ENCODE data around the gene PLAC8L1.

The PLAC8L1 gene

GRCh38 chr5:146059460-146060220, 45.7 kb downstream of the PLAC8L1 start:
- H3K27ac ChIP-seq: no peak overlapping the region
- no peak for DNase-seq
- no peaks in the 10 kb centered on the region for H3K27me3 ChIP-seq (ENCODE audit: insufficient read depth, low read depth, severe bottlenecking)
- H3K9me3 ChIP-seq (ENCODE audit: severe bottlenecking): no peaks in the 10 kb centered on the region
- H3K36me3 ChIP-seq: no peaks in the 10 kb centered on the region
- H3K4me3 ChIP-seq (ENCODE audit: low read depth, low read length): no peak overlapping the region
- no peak for TF ChIP-seq CTCF (IDR thresholded peaks at IDR 0.05; ENCODE audit: low read depth, low read length)

- no peak for DNase-seq
- no peaks in the 10 kb centered on the region for H3K36me3 ChIP-seq
- no peaks in the 10 kb centered on the region for H3K9me3 ChIP-seq (ENCODE audit: severe bottlenecking)
- H3K27ac ChIP-seq: no peak overlapping the region
- TF ChIP-seq CTCF (IDR thresholded peaks at IDR 0.05; ENCODE audit: low read depth, low read length): no peak
- no peaks in the 10 kb centered on the region for H3K27me3 ChIP-seq (ENCODE audit: insufficient read depth, low read depth, severe bottlenecking)
- no peak overlapping the region for H3K4me3 ChIP-seq (ENCODE audit: low read depth, low read length)
These were observed 49.9 kb downstream of the PLAC8L1 start for GRCh38 chr5:146055432-146055831.

- DNase-seq: peak; percentile 27
- Histone ChIP-seq H3K27me3 (ENCODE audit: insufficient read depth, low read depth, severe bottlenecking) (no peaks in the 10 kb centered on the region), H3K27ac (no peak overlapping the region)
These were observed 52.6 kb downstream of the PLAC8L1 start for GRCh38 chr5:146052780-146053179.

GRCh38 chr5:146051678-146052077, 53.7 kb downstream of the PLAC8L1 start:
- no peak overlapping the region for H3K4me3 ChIP-seq (ENCODE audit: low read depth, low read length)
- no peaks in the 10 kb centered on the region for H3K36me3 ChIP-seq
- no peaks in the 10 kb centered on the region for H3K27me3 ChIP-seq (ENCODE audit: insufficient read depth, low read depth, severe bottlenecking)
- H3K27ac ChIP-seq: no peak overlapping the region
- H3K9me3 ChIP-seq (ENCODE audit: severe bottlenecking): no peaks in the 10 kb centered on the region
- DNase-seq: no peak
- TF ChIP-seq CTCF (IDR thresholded peaks at IDR 0.05; ENCODE audit: low read depth, low read length): no peak

More at GRCh38 chr5:146052780-146053179, 52.6 kb downstream of the PLAC8L1 start:
- H3K9me3 ChIP-seq (ENCODE audit: severe bottlenecking): no peaks in the 10 kb centered on the region
- H3K36me3 ChIP-seq: no peaks in the 10 kb centered on the region
- TF ChIP-seq CTCF (IDR thresholded peaks at IDR 0.05; ENCODE audit: low read depth, low read length): peak; percentile 40; the same call in 1 of the 2 replicates
- H3K4me3 ChIP-seq (ENCODE audit: low read depth, low read length): no peak overlapping the region

GRCh38 chr5:146050086-146050485, 55.3 kb downstream of the PLAC8L1 start:
- Histone ChIP-seq H3K4me3 (ENCODE audit: low read depth, low read length) (no peak overlapping the region), H3K27ac (no peak overlapping the region), H3K9me3 (ENCODE audit: severe bottlenecking) (no peaks in the 10 kb centered on the region), H3K27me3 (ENCODE audit: insufficient read depth, low read depth, severe bottlenecking) (no peaks in the 10 kb centered on the region), H3K36me3 (no peaks in the 10 kb centered on the region)
- no peak for TF ChIP-seq CTCF (IDR thresholded peaks at IDR 0.05; ENCODE audit: low read depth, low read length)
- no peak for DNase-seq

GRCh38 chr5:146049704-146050026, 55.7 kb downstream of the PLAC8L1 start:
- DNase-seq: no peak
- H3K27ac ChIP-seq: no peak overlapping the region
- no peak for TF ChIP-seq CTCF (IDR thresholded peaks at IDR 0.05; ENCODE audit: low read depth, low read length)
- H3K27me3 ChIP-seq (ENCODE audit: insufficient read depth, low read depth, severe bottlenecking): no peaks in the 10 kb centered on the region
- no peaks in the 10 kb centered on the region for H3K9me3 ChIP-seq (ENCODE audit: severe bottlenecking)
- H3K36me3 ChIP-seq: no peaks in the 10 kb centered on the region
- H3K4me3 ChIP-seq (ENCODE audit: low read depth, low read length): no peak overlapping the region

Measured in WERI-Rb-1 (cell line).